Activated naive CD4-positive, alpha-beta T cell treated with anti-CD3 and anti-CD28 coated beads, Interleukin-2, amount 50 U/mL, for 72 hours (primary cell): Measurements from ENCODE around the gene DCTN1. TPM values are rescaled to one million over a fixed set of nuclear protein-coding genes. Genes with fewer than 3 reads are reported as not detected.
A peak's percentile ranks its signal among the peaks of the same experiment; 100 is the strongest.
"Not testable (repeated sequence)": the region's sequence is repeated elsewhere in the genome, so short reads cannot be mapped to it uniquely, and the experiment has no call there.

Source experiments
- ATAC-seq, 2 donors: fragments of 150-1000 bp; cut with Tn5 transposase; 2 replicates each; pipeline ENCODE4 v1.10.0; 2021; ENCODE audit warnings: mild to moderate bottlenecking in 2 of 2, moderate library complexity in 2 of 2
- DNase-seq, 2 donors: peaks; one replicate each; pipeline ENCODE4 v3.0.0; 2021 to 2022; ENCODE audit warnings: low spot score in 2 of 2
- H3K27ac Mint-ChIP-seq, 2 donors: one replicate each; pipeline ENCODE4 v1.8.0; 2022; ENCODE audit warnings: mild to moderate bottlenecking in 2 of 2, mixed read lengths in 2 of 2
- H3K36me3 Mint-ChIP-seq, 2 donors: one replicate each; pipeline ENCODE4 v1.8.0; 2022; ENCODE audit warnings: mixed read lengths in 2 of 2
- H3K9me3 Mint-ChIP-seq, 2 donors: one replicate each; pipeline ENCODE4 v1.8.0; 2022; ENCODE audit warnings: mixed read lengths in 2 of 2
- total RNA-seq, 2 donors: library from RNA; stranded (reverse); gene quantifications; one replicate each; pipeline ENCODE4 v1.2.3, GENCODE V29; 2022

DCTN1 gene
- total RNA-seq, 2 donors from 2014 or later, result 45.6 to 97.1 TPM

- ATAC-seq, result no peak
- Mint-ChIP-seq H3K27ac (no peak overlapping the region), H3K36me3 (no peaks in the 10 kb centered on the region), H3K9me3 (no peaks in the 10 kb centered on the region)
- DNase-seq, result no peak
Measured at GRCh38 chr2:74349889-74350288, 30.2 kb downstream of the DCTN1 start.

GRCh38 chr2:74347742-74348141, 32.4 kb downstream of the DCTN1 start:
- ATAC-seq (no peak), DNase-seq (no peak)
- no peaks in the 10 kb centered on the region for H3K9me3 Mint-ChIP-seq
- H3K36me3 Mint-ChIP-seq, result no peaks in the 10 kb centered on the region
- peak overlapping the region in 1 of 2 donors; percentile 4 for H3K27ac Mint-ChIP-seq

GRCh38 chr2:74347303-74347702, 32.8 kb downstream of the DCTN1 start:
- peak overlapping the region in 1 of 2 donors; percentile 4 for H3K27ac Mint-ChIP-seq
- no peaks in the 10 kb centered on the region for H3K36me3 Mint-ChIP-seq
- ATAC-seq (no peak), DNase-seq (no peak)
- H3K9me3 Mint-ChIP-seq, result no peaks in the 10 kb centered on the region

GRCh38 chr2:74345272-74345943, 34.7 kb downstream of the DCTN1 start:
- Mint-ChIP-seq H3K36me3 (no peaks in the 10 kb centered on the region), H3K27ac (no peak overlapping the region), H3K9me3 (no peaks in the 10 kb centered on the region)
- no peak for ATAC-seq
- DNase-seq, result no peak

GRCh38 chr2:74343316-74343715, 36.8 kb downstream of the DCTN1 start, which contains the start of gene SLC4A5:
Gene SLC4A5 (minus strand): TSS chr2:74343416. CDS start chr2:74315023, 28,393 bp downstream.
- no peaks in the 10 kb centered on the region for H3K9me3 Mint-ChIP-seq
- H3K27ac Mint-ChIP-seq, result peak within 1 kb of the TSS in 1 of 2 donors; percentile 55
- no peaks in the 10 kb centered on the region for H3K36me3 Mint-ChIP-seq
- ATAC-seq, result no peak
- DNase-seq, result no peak

- H3K9me3 Mint-ChIP-seq, H3K36me3 Mint-ChIP-seq, DNase-seq, ATAC-seq: not testable (repeated sequence)
- H3K27ac Mint-ChIP-seq, result peak overlapping the region in 1 of 2 donors; percentile 60
Measured at GRCh38 chr2:74336227-74336626, 43.9 kb downstream of the DCTN1 start.

- ATAC-seq, result peak; percentile 76 to 89
Measured at GRCh38 chr2:74334931-74335333, 45.2 kb downstream of the DCTN1 start.

GRCh38 chr2:74333896-74334586, 46.1 kb downstream of the DCTN1 start:
- DNase-seq (no peak), ATAC-seq (no peak)
- no peaks in the 10 kb centered on the region for H3K9me3 Mint-ChIP-seq

More at GRCh38 chr2:74334931-74335333, 45.2 kb downstream of the DCTN1 start:
- Mint-ChIP-seq H3K9me3 (no peaks in the 10 kb centered on the region), H3K27ac (no peak overlapping the region), H3K36me3 (no peaks in the 10 kb centered on the region)
- peak; percentile 76 to 80 for DNase-seq

GRCh38 chr2:74333175-74333574, 46.9 kb downstream of the DCTN1 start:
- peak in 1 of 2 donors; percentile 50 for ATAC-seq
- Mint-ChIP-seq H3K27ac (no peak overlapping the region), H3K9me3 (no peaks in the 10 kb centered on the region), H3K36me3 (no peaks in the 10 kb centered on the region)
- no peak for DNase-seq

More at GRCh38 chr2:74333896-74334586, 46.1 kb downstream of the DCTN1 start:
- no peaks in the 10 kb centered on the region for H3K36me3 Mint-ChIP-seq
- H3K27ac Mint-ChIP-seq, result no peak overlapping the region

- DNase-seq, result no peak
- Mint-ChIP-seq H3K27ac (no peak overlapping the region), H3K9me3 (no peaks in the 10 kb centered on the region), H3K36me3 (no peaks in the 10 kb centered on the region)
- ATAC-seq, result no peak
Measured at GRCh38 chr2:74332550-74333174, 47.4 kb downstream of the DCTN1 start.

- Mint-ChIP-seq H3K27ac (peak overlapping the region in 1 of 2 donors; percentile 7), H3K36me3 (no peaks in the 10 kb centered on the region), H3K9me3 (no peaks in the 10 kb centered on the region)
- DNase-seq (no peak), ATAC-seq (no peak)
Measured at GRCh38 chr2:74328573-74328972, 51.5 kb downstream of the DCTN1 start.

GRCh38 chr2:74328074-74328473, 52.0 kb downstream of the DCTN1 start:
- Mint-ChIP-seq H3K9me3 (no peaks in the 10 kb centered on the region), H3K36me3 (no peaks in the 10 kb centered on the region), H3K27ac (peak overlapping the region in 1 of 2 donors; percentile 7)
- no peak for ATAC-seq
- DNase-seq, result no peak

GRCh38 chr2:74327627-74328026, 52.5 kb downstream of the DCTN1 start:
- Mint-ChIP-seq H3K9me3 (no peaks in the 10 kb centered on the region), H3K27ac (no peak overlapping the region), H3K36me3 (no peaks in the 10 kb centered on the region)
- no peak for DNase-seq
- no peak for ATAC-seq

- Mint-ChIP-seq H3K36me3 (no peaks in the 10 kb centered on the region), H3K27ac (no peak overlapping the region), H3K9me3 (no peaks in the 10 kb centered on the region)
- no peak for ATAC-seq
- DNase-seq, result no peak
Measured at GRCh38 chr2:74327199-74327598, 52.9 kb downstream of the DCTN1 start.

- no peak for ATAC-seq
- Mint-ChIP-seq H3K27ac (no peak overlapping the region), H3K36me3 (no peaks in the 10 kb centered on the region), H3K9me3 (no peaks in the 10 kb centered on the region)
- no peak for DNase-seq
Measured at GRCh38 chr2:74325815-74326214, 54.3 kb downstream of the DCTN1 start.

GRCh38 chr2:74321737-74322136, 58.4 kb downstream of the DCTN1 start:
- H3K27ac Mint-ChIP-seq, result no peak overlapping the region
- no peaks in the 10 kb centered on the region for H3K9me3 Mint-ChIP-seq
- DNase-seq, result no peak
- H3K36me3 Mint-ChIP-seq, result no peaks in the 10 kb centered on the region
- ATAC-seq, result no peak

- peak overlapping the region in 1 of 2 donors; percentile 64 for H3K27ac Mint-ChIP-seq
- H3K36me3 Mint-ChIP-seq, result no peaks in the 10 kb centered on the region
- ATAC-seq (no peak), DNase-seq (no peak)
- no peaks in the 10 kb centered on the region for H3K9me3 Mint-ChIP-seq
Measured at GRCh38 chr2:74317701-74318100, 62.4 kb downstream of the DCTN1 start.
